HFFc6 (cell line): Measurements from ENCODE around the gene CPN1. TPM values are rescaled to one million over a fixed set of nuclear protein-coding genes. Genes with fewer than 3 reads are reported as not detected.

Experiments used
- DNase-seq: peaks from one replicate; pipeline ENCODE4 v3.0.0-alpha.2; 2018
- H3K27ac Mint-ChIP-seq: 2 replicates; pipeline ENCODE4 v1.8.0; 2020; ENCODE audit warnings: mild to moderate bottlenecking, mixed read lengths
- H3K27me3 Mint-ChIP-seq: 2 replicates; pipeline ENCODE4 v1.8.0; 2021; ENCODE audit warnings: mild to moderate bottlenecking, moderate library complexity, mixed read lengths; ENCODE audit not compliant: insufficient read depth
- H3K36me3 Mint-ChIP-seq: 2 replicates; pipeline ENCODE4 v1.8.0; 2021; ENCODE audit warnings: low read depth, mixed read lengths
- H3K4me1 Mint-ChIP-seq: 2 replicates; pipeline ENCODE4 v1.8.0; 2020; ENCODE audit warnings: low read depth, mixed read lengths
- H3K4me3 Mint-ChIP-seq: 2 replicates; pipeline ENCODE4 v1.8.0; 2020; ENCODE audit warnings: mild to moderate bottlenecking, moderate library complexity, mixed read lengths
- H3K9me3 Mint-ChIP-seq: 2 replicates; pipeline ENCODE4 v1.8.0; 2020; ENCODE audit warnings: mild to moderate bottlenecking, mixed read lengths
- CTCF ChIP-seq: fragments of 200-600 bp; sonication (generic); IDR thresholded peaks from 2 replicates; pipeline ENCODE4 v1.5.0; 2021; ENCODE audit warnings: antibody characterized with exemption, mild to moderate bottlenecking
- total RNA-seq, 6 experiments: library from RNA; stranded (reverse); fragmentation: NEBNext Ultra II Directional; extraction: Animal tissue kit (Norgen Biotek cat#: 25700); gene quantifications; 2 replicates in 1 of 6; 3 replicates in 5 of 6; pipeline ENCODE4 v1.2.3, GENCODE V29; 2021

CPN1 gene
- total RNA-seq, 6 experiments from 2014 or later = not detected

GRCh38 chr10:99995269-99995668 is 86.4 kb downstream of the CPN1 start:
- no peak overlapping the region; the same call in 1 of the 2 replicates for H3K4me3 Mint-ChIP-seq
- peak overlapping the region; percentile 87 for H3K27ac Mint-ChIP-seq
- no peaks in the 10 kb centered on the region for H3K9me3 Mint-ChIP-seq
- peaks cover 32% of the 10 kb centered on the region for H3K36me3 Mint-ChIP-seq
- peaks cover 3% of the 10 kb centered on the region; the same call in 1 of the 2 replicates for H3K27me3 Mint-ChIP-seq
- peaks cover 65% of the 10 kb centered on the region for H3K4me1 Mint-ChIP-seq
- no peak for DNase-seq
- no peak for TF ChIP-seq CTCF

- Mint-ChIP-seq H3K9me3 (no peaks in the 10 kb centered on the region), H3K27ac (peak overlapping the region; percentile 87), H3K27me3 (peaks cover 3% of the 10 kb centered on the region; the same call in 1 of the 2 replicates), H3K36me3 (peaks cover 32% of the 10 kb centered on the region), H3K4me1 (peaks cover 65% of the 10 kb centered on the region), H3K4me3 (peak overlapping the region; percentile 36)
- DNase-seq = no peak
- TF ChIP-seq CTCF = no peak
These were observed 86.9 kb downstream of the CPN1 start for GRCh38 chr10:99994801-99995200.

GRCh38 chr10:99993701-99994689 is 87.7 kb downstream of the CPN1 start:
- TF ChIP-seq CTCF = no peak
- Mint-ChIP-seq H3K27ac (peak overlapping the region; percentile 87), H3K36me3 (peaks cover 28% of the 10 kb centered on the region), H3K4me1 (peaks cover 59% of the 10 kb centered on the region), H3K27me3 (peaks cover 3% of the 10 kb centered on the region; the same call in 1 of the 2 replicates), H3K4me3 (peak overlapping the region; percentile 69), H3K9me3 (no peaks in the 10 kb centered on the region)
- peak; percentile 85 for DNase-seq

Other genes with a start within 250 kb of the CPN1 start
- gene DNMBP, start 71.9 kb downstream of the CPN1 start, total RNA-seq = 10 to 100 TPM; 24.9 to 44.7 (median 28.6) TPM
- 10 to 100 TPM; 56.9 to 83.1 (median 74.2) TPM for gene ERLIN1, start 104.2 kb upstream of the CPN1 start, total RNA-seq
- gene CHUK, start 147.7 kb upstream of the CPN1 start, total RNA-seq = 10 to 100 TPM; 18.2 to 22.6 (median 20.6) TPM
- 10 to 100 TPM; 19.1 to 24.5 (median 20.6) TPM for gene CWF19L1, start 185.8 kb upstream of the CPN1 start, total RNA-seq
- gene BLOC1S2, start 204.8 kb upstream of the CPN1 start, total RNA-seq = 10 to 100 TPM; 52.4 to 62.1 (median 55.0) TPM
- not detected for gene PKD2L1, start 248.4 kb upstream of the CPN1 start, total RNA-seq